Transverse colon (tissue), 3 donors: Measurements from ENCODE around the gene IFT122.

Source experiments
- CTCF ChIP-seq, 5 experiments: fragments of 200-600 bp in 3 of 5; fragments of 450-650 bp in 2 of 5; sonication (generic) in 3 of 5; IDR thresholded peaks; 1 replicate in 2 of 5; 2 replicates in 3 of 5; pipeline ENCODE4 v1.5.1; 2016 to 2017; ENCODE audit warnings: antibody characterized with exemption in 5 of 5, inconsistent platforms in 3 of 5, mild to moderate bottlenecking in 2 of 5, moderate library complexity in 1 of 5
- POLR2A ChIP-seq: fragments of 450-650 bp; IDR thresholded peaks from one replicate; pipeline ENCODE4 v1.6.1; 2016; ENCODE audit warnings: antibody characterized with exemption, mild to moderate bottlenecking, moderate library complexity

- TF ChIP-seq POLR2A = no peak
- TF ChIP-seq CTCF (IDR thresholded peaks at IDR 0.05) = no peak
These were observed 20.1 kb downstream of the IFT122 start for GRCh38 chr3:129460155-129460554.
